Kidney (tissue), 14 donors: Measurements from ENCODE around the gene CALCR. TPM values are rescaled to one million over a fixed set of nuclear protein-coding genes. Genes with fewer than 3 reads are reported as not detected.

Experiments used
- DNase-seq, 5 donors: peaks; one replicate each; pipeline ENCODE4 v3.0.0-alpha.2; 2013 to 2020
- FAIRE-seq: peaks from 2 replicates; lab custom pipeline; 2012; peaks lifted over from hg19 to GRCh38; lab: Jason Lieb, UNC
- H3K27ac ChIP-seq, 2 donors: one replicate each; pipeline ENCODE4 v1.7.0; 2013; ENCODE audit warnings: low read depth in 2 of 2, low read length in 2 of 2, inconsistent platforms in 1 of 2
- H3K27me3 ChIP-seq: one replicate; pipeline ENCODE4 v1.7.1; 2013; ENCODE audit warnings: low read length, inconsistent platforms; ENCODE audit not compliant: control insufficient read depth, insufficient read depth
- H3K36me3 ChIP-seq, 3 donors: one replicate each; pipeline versions ENCODE4 v1.7.0 to v1.7.1; 2013; ENCODE audit warnings: low read length in 3 of 3, control low read depth in 1 of 3, inconsistent platforms in 1 of 3; ENCODE audit not compliant: insufficient read depth in 3 of 3, control insufficient read depth in 2 of 3
- H3K4me1 ChIP-seq, 3 donors: one replicate each; pipeline versions ENCODE4 v1.7.0 to v1.7.1; 2013; ENCODE audit warnings: low read length in 3 of 3, inconsistent platforms in 1 of 3, low read depth in 1 of 3; ENCODE audit not compliant: control insufficient read depth in 2 of 3, insufficient read depth in 2 of 3
- H3K4me3 ChIP-seq, 3 donors: one replicate each; pipeline versions ENCODE4 v1.7.0 to v1.8.1; 2013; ENCODE audit warnings: low read length in 3 of 3, control low read depth in 1 of 3, inconsistent platforms in 1 of 3
- H3K9ac ChIP-seq, 3 donors: one replicate each; pipeline versions ENCODE4 v1.7.0 to v1.7.1; 2013; ENCODE audit warnings: low read length in 3 of 3, control low read depth in 1 of 3, inconsistent platforms in 1 of 3
- H3K9me3 ChIP-seq, 3 donors: one replicate each; pipeline versions ENCODE4 v1.7.0 to v1.7.1; 2013; ENCODE audit warnings: low read length in 3 of 3, control low read depth in 1 of 3, inconsistent platforms in 1 of 3; ENCODE audit not compliant: control insufficient read depth in 2 of 3, insufficient read depth in 1 of 3
- CTCF ChIP-seq: IDR thresholded peaks from 3 replicates; pipeline ENCODE4 v1.5.1; 2012; ENCODE audit warnings: mild to moderate bottlenecking, moderate library complexity, borderline replicate concordance; ENCODE audit not compliant: insufficient read depth; ENCODE audit errors: extremely low read depth
- intact Hi-C: fragments of 100-400 bp; cut with DNase I; formaldehyde crosslinking; loops from one replicate; pipeline ENCODE4 v1.11.1; 2022
- polyA plus RNA-seq: library from polyadenylated mRNA; stranded (reverse); fragments of 350-450 nt; fragmentation: Illumina TruSeq; extraction: RNeasy Lipid Tissue Mini Kit (QIAGEN cat#74804); gene quantifications from one replicate; pipeline ENCODE4 v1.2.3, GENCODE V29; 2014; ENCODE audit warnings: low read depth, low replicate concordance; ENCODE audit not compliant: insufficient read depth
- total RNA-seq: library from RNA; stranded (reverse); fragmentation: NEBNext Ultra II Directional; extraction: Animal tissue kit (Norgen Biotek cat#: 25700); gene quantifications from one replicate; pipeline ENCODE4 v1.2.1, GENCODE V29; 2021
- donor health status: control.
- donor health status: control.
- donor health status: control.
- donor health status: control.
- donor health status: control.
- donor health status: DM: yes; HTN: yes; CAD: no.
- donor health status: Normal renal cell carcinoma (clear cell type).

Gene CALCR
- total and polyA plus RNA-seq, 2 donors from 2014 or later: 0.97 to 5.3 TPM

GRCh38 chr7:93426155-93426696 lies 148.3 kb downstream of the CALCR start:
- no peak for DNase-seq
- no peak for FAIRE-seq
- H3K27ac ChIP-seq: no peak overlapping the region
- no peaks in the 10 kb centered on the region for H3K4me1 ChIP-seq
- H3K9me3 ChIP-seq: no peaks in the 10 kb centered on the region
- intact Hi-C loops: no loop called here
- H3K4me3 ChIP-seq: no peak overlapping the region
- no peak for TF ChIP-seq CTCF
- H3K9ac ChIP-seq: no peak overlapping the region
- H3K27me3 ChIP-seq: no peaks in the 10 kb centered on the region
- no peaks in the 10 kb centered on the region for H3K36me3 ChIP-seq

GRCh38 chr7:93414574-93414973 lies 159.9 kb downstream of the CALCR start:
- Histone ChIP-seq H3K27me3 (no peaks in the 10 kb centered on the region), H3K9ac (no peak overlapping the region), H3K9me3 (no peaks in the 10 kb centered on the region), H3K36me3 (no peaks in the 10 kb centered on the region), H3K4me1 (no peaks in the 10 kb centered on the region), H3K27ac (no peak overlapping the region), H3K4me3 (no peak overlapping the region)
- FAIRE-seq (no peak), DNase-seq (no peak)
- TF ChIP-seq CTCF: no peak
- intact Hi-C loops: no loop called here

GRCh38 chr7:93409324-93409723 lies 165.2 kb downstream of the CALCR start:
- Histone ChIP-seq H3K4me3 (no peak overlapping the region), H3K9me3 (no peaks in the 10 kb centered on the region), H3K27me3 (no peaks in the 10 kb centered on the region), H3K4me1 (no peaks in the 10 kb centered on the region), H3K36me3 (no peaks in the 10 kb centered on the region), H3K9ac (no peak overlapping the region), H3K27ac (no peak overlapping the region)
- no peak for TF ChIP-seq CTCF
- intact Hi-C loops: no loop called here
- no peak for FAIRE-seq
- no peak for DNase-seq

GRCh38 chr7:93407239-93407638 lies 167.3 kb downstream of the CALCR start:
- Histone ChIP-seq H3K27me3 (no peaks in the 10 kb centered on the region), H3K9ac (no peak overlapping the region), H3K36me3 (no peaks in the 10 kb centered on the region), H3K9me3 (no peaks in the 10 kb centered on the region), H3K4me1 (no peaks in the 10 kb centered on the region), H3K4me3 (no peak overlapping the region), H3K27ac (no peak overlapping the region)
- no peak for DNase-seq
- intact Hi-C loops: no loop called here
- no peak for FAIRE-seq
- no peak for TF ChIP-seq CTCF
